ENCODE measurements around the gene FOXO3.
"Not testable (repeated sequence)": the region's sequence is repeated elsewhere in the genome, so short reads cannot be mapped to it uniquely, and the experiment has no call there.

FOXO3 gene

GRCh38 chr6:108526739-108527174 is 34.0 kb upstream of the FOXO3 start:
- DNase-seq (ENCODE audit: extremely low spot score): peak; percentile 44
- TF ChIP-seq CTCF (IDR thresholded peaks at IDR 0.05; ENCODE audit: control extremely low read depth, extremely low read depth, low read depth, missing control alignments): peak; percentile 69
- ChIA-PET CTCF (interaction anchor here (1.0 to 2.3 kb wide), 5 partner anchors 9 to 551 kb away, joined by 4 to 8 read pairs (median 5); no protein-coding TSS in a partner anchor), POLR2A (no interaction called here)

DNA sequence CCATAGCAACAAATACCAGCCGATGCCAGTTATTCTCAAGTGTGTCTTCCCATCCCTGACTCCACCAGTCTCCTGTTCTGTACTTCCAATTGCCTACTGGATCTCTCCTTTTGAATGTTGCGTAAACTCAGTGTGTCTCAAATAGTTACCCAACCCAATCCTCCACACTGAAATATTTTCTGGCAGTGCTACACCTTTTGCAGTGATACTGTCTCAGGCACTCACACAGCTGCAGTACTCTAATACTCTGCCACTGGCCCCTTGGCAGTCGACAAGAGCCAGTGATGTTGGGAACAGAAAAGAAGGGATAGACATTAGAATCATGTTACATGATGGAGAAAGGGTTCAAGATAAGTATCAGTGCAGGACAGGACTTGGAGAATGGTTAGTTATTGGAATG is 31.8 kb upstream of the FOXO3 start:
- ChIA-PET CTCF (interaction anchor here (0.9 to 2.7 kb wide), 6 partner anchors 9 to 549 kb away, joined by 3 to 13 read pairs (median 4); no protein-coding TSS in a partner anchor), POLR2A (no interaction called here)
- no peak for DNase-seq (ENCODE audit: extremely low spot score)
- no peak for TF ChIP-seq CTCF (IDR thresholded peaks at IDR 0.05; ENCODE audit: control extremely low read depth, extremely low read depth, low read depth, missing control alignments)

GRCh38 chr6:108531332-108531731 is 29.4 kb upstream of the FOXO3 start:
- ChIA-PET CTCF (interaction anchor here (3.9 kb wide), 1 partner anchor 10 kb away, joined by 16 read pairs; no protein-coding TSS in a partner anchor), POLR2A (no interaction called here)
- no peak for DNase-seq (ENCODE audit: extremely low spot score)
- no peak for TF ChIP-seq CTCF (IDR thresholded peaks at IDR 0.05; ENCODE audit: control extremely low read depth, extremely low read depth, low read depth, missing control alignments)

DNA sequence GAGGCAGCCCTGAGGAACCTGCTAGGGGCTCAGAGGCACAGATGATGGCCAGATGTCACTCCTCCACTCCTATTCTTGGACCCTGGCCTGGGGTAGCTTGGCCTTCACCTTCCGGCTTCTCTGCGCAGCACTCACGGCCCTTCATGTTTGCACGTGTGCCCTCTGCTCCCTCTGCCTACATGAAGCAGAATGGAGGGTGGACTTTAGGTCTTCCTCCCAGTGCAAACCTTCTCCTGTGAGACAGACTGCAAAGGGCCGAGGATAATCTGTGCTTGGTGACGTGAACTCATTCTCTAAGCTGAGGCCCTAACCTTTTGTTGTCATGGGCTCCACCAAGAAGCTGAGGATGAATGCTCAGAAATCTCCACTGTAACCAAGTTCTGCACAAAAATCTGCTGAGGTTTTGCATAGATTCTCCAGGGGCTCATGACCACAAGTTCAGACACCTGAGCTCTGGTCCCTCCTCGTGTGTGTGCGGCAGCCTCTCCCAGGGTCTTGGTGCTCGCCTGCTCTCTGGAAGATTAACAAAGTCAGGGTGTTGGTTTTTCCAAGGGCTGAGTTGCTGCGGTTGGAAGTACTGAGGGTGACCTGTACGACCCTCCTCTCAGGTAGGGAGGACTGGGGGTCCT is 25.5 kb upstream of the FOXO3 start:
- POLR2A ChIA-PET: no interaction called here
- no peak for TF ChIP-seq CTCF (IDR thresholded peaks at IDR 0.05; ENCODE audit: control extremely low read depth, extremely low read depth, low read depth, missing control alignments)
- no peak for DNase-seq (ENCODE audit: extremely low spot score)
- CTCF ChIA-PET: interaction anchor here (1.0 to 1.7 kb wide), 4 partner anchors 8 to 358 kb away, joined by 3 to 5 read pairs (median 3); no protein-coding TSS in a partner anchor

- ChIA-PET CTCF (interaction anchor here (1.2 to 1.7 kb wide), 2 partner anchors 8 to 9 kb away, joined by 3 to 5 read pairs; no protein-coding TSS in a partner anchor), POLR2A (interaction anchor here (0.7 kb wide), 1 partner anchor 782 kb away, joined by 7 read pairs; no protein-coding TSS in a partner anchor)
- DNase-seq (ENCODE audit: extremely low spot score): not testable (repeated sequence)
Observed at GRCh38 chr6:108535920-108536535, 24.7 kb upstream of the FOXO3 start.

GRCh38 chr6:108541843-108542759 is 18.6 kb upstream of the FOXO3 start:
- DNase-seq (ENCODE audit: extremely low spot score): peak; percentile 61

More at GRCh38 chr6:108541843-108542759, 18.6 kb upstream of the FOXO3 start:
- CTCF ChIA-PET: interaction anchor here (0.7 to 4.7 kb wide), 32 partner anchors 10 to 842 kb away, joined by 3 to 53 read pairs (median 4); partner anchors contain the start of gene ARMC2
- TF ChIP-seq CTCF (IDR thresholded peaks at IDR 0.05; ENCODE audit: control extremely low read depth, extremely low read depth, low read depth, missing control alignments): peak; percentile 85
- POLR2A ChIA-PET: no interaction called here
